ENCODE results near the gene PLXNC1. TPM values are rescaled to one million over a fixed set of nuclear protein-coding genes. Genes with fewer than 3 reads are reported as not detected.

Gene PLXNC1
- total RNA-seq, 1 experiment from 2014 or later: 0.30 TPM

- intact Hi-C loops (cut with micrococcal nuclease; ENCODE audit: unreplicated experiment): no loop called here
- Histone ChIP-seq H3K36me3 (ENCODE audit: insufficient read depth, low read length, poor library complexity, severe bottlenecking) (no peaks in the 10 kb centered on the region), H3K27me3 (replicated peaks; ENCODE audit: insufficient read depth, low read depth, low read length, poor library complexity) (no peaks in the 10 kb centered on the region), H3K9me3 (ENCODE audit: low read depth, low read length, poor library complexity, severe bottlenecking) (no peaks in the 10 kb centered on the region), H3K4me1 (ENCODE audit: insufficient read depth, low read length, poor library complexity, severe bottlenecking) (peaks cover 5% of the 10 kb centered on the region), H3K27ac (ENCODE audit: low read depth, low read length, poor library complexity, severe bottlenecking) (no peak overlapping the region), H3K4me3 (ENCODE audit: low read depth, low read length, poor library complexity, severe bottlenecking) (no peak overlapping the region)
- POLR2A ChIA-PET (ENCODE audit: low non-redundant PET): no interaction called here
- no peak for DNase-seq (ENCODE audit: low spot score)
- CTCF ChIA-PET: no interaction called here
- TF ChIP-seq CTCF (conservative IDR thresholded peaks at IDR 0.05; ENCODE audit: low read depth, low read length) (no peak), EZH2 (IDR thresholded peaks at IDR 0.05; ENCODE audit: borderline replicate concordance, low read depth, low read length, poor library complexity, severe bottlenecking) (no peak)
- no TSS peak for BruUV-seq (replicated peaks)
These were observed 51.7 kb downstream of the PLXNC1 start for GRCh38 chr12:94200069-94200468.

GRCh38 chr12:94200695-94201094 is 52.3 kb downstream of the PLXNC1 start:
- POLR2A ChIA-PET (ENCODE audit: low non-redundant PET): no interaction called here

GRCh38 chr12:94202245-94203180 is 54.1 kb downstream of the PLXNC1 start:
- CTCF ChIA-PET: no interaction called here

More at GRCh38 chr12:94200695-94201094, 52.3 kb downstream of the PLXNC1 start:
- Histone ChIP-seq H3K27ac (ENCODE audit: low read depth, low read length, poor library complexity, severe bottlenecking) (no peak overlapping the region), H3K27me3 (replicated peaks; ENCODE audit: insufficient read depth, low read depth, low read length, poor library complexity) (no peaks in the 10 kb centered on the region), H3K36me3 (ENCODE audit: insufficient read depth, low read length, poor library complexity, severe bottlenecking) (no peaks in the 10 kb centered on the region), H3K4me3 (ENCODE audit: low read depth, low read length, poor library complexity, severe bottlenecking) (no peak overlapping the region), H3K4me1 (ENCODE audit: insufficient read depth, low read length, poor library complexity, severe bottlenecking) (peaks cover 5% of the 10 kb centered on the region), H3K9me3 (ENCODE audit: low read depth, low read length, poor library complexity, severe bottlenecking) (no peaks in the 10 kb centered on the region)
- TF ChIP-seq EZH2 (IDR thresholded peaks at IDR 0.05; ENCODE audit: borderline replicate concordance, low read depth, low read length, poor library complexity, severe bottlenecking) (no peak), CTCF (conservative IDR thresholded peaks at IDR 0.05; ENCODE audit: low read depth, low read length) (no peak)
- CTCF ChIA-PET: no interaction called here
- intact Hi-C loops (cut with micrococcal nuclease; ENCODE audit: unreplicated experiment): no loop called here
- BruUV-seq (replicated peaks): no TSS peak
- no peak for DNase-seq (ENCODE audit: low spot score)

More at GRCh38 chr12:94202245-94203180, 54.1 kb downstream of the PLXNC1 start:
- Histone ChIP-seq H3K27me3 (replicated peaks; ENCODE audit: insufficient read depth, low read depth, low read length, poor library complexity) (no peaks in the 10 kb centered on the region), H3K4me1 (ENCODE audit: insufficient read depth, low read length, poor library complexity, severe bottlenecking) (peaks cover 5% of the 10 kb centered on the region), H3K9me3 (ENCODE audit: low read depth, low read length, poor library complexity, severe bottlenecking) (no peaks in the 10 kb centered on the region), H3K36me3 (ENCODE audit: insufficient read depth, low read length, poor library complexity, severe bottlenecking) (no peaks in the 10 kb centered on the region), H3K27ac (ENCODE audit: low read depth, low read length, poor library complexity, severe bottlenecking) (no peak overlapping the region), H3K4me3 (ENCODE audit: low read depth, low read length, poor library complexity, severe bottlenecking) (no peak overlapping the region)
- intact Hi-C loops (cut with micrococcal nuclease; ENCODE audit: unreplicated experiment): no loop called here
- POLR2A ChIA-PET (ENCODE audit: low non-redundant PET): interaction anchor here (0.5 kb wide), 1 partner anchor 49 kb away, joined by 3 read pairs; no protein-coding TSS in a partner anchor
- BruUV-seq (replicated peaks): no TSS peak
- DNase-seq (ENCODE audit: low spot score): no peak
- TF ChIP-seq EZH2 (IDR thresholded peaks at IDR 0.05; ENCODE audit: borderline replicate concordance, low read depth, low read length, poor library complexity, severe bottlenecking): no peak
